Mesodermal cell (in vitro differentiated cells): Measurements from ENCODE around the gene FHOD3.

Experiments
- H3K27ac ChIP-seq: 2 replicates; pipeline ENCODE4 v1.7.0; 2013; ENCODE audit warnings: mild to moderate bottlenecking, low read depth, low read length, moderate library complexity; ENCODE audit not compliant: severe bottlenecking
- H3K36me3 ChIP-seq: 2 replicates; pipeline ENCODE4 v1.7.1; 2013; ENCODE audit warnings: mild to moderate bottlenecking, low read length, moderate library complexity; ENCODE audit not compliant: control insufficient read depth, insufficient read depth
- H3K4me1 ChIP-seq: one replicate; pipeline ENCODE4 v1.7.1; 2013; ENCODE audit warnings: mild to moderate bottlenecking, low read length; ENCODE audit not compliant: insufficient read depth, control insufficient read depth, poor library complexity, severe bottlenecking
- H3K4me3 ChIP-seq: 2 replicates; pipeline ENCODE4 v1.7.0; 2013; ENCODE audit warnings: low read length, control low read depth, mild to moderate bottlenecking; ENCODE audit not compliant: insufficient read depth, poor library complexity, severe bottlenecking; ENCODE audit errors: extremely low read depth
- H3K9me3 ChIP-seq: 2 replicates; pipeline ENCODE4 v1.7.1; 2013; ENCODE audit warnings: mild to moderate bottlenecking, low read length, moderate library complexity; ENCODE audit not compliant: control insufficient read depth
- WGBS, 2 experiments: methylation state at CpG; one replicate each; pipeline ENCODE4 v1.1.5; 2013; ENCODE audit warnings: missing lambda C conversion rate in 2 of 2; ENCODE audit not compliant: insufficient coverage in 2 of 2; 5-methylcytosine and 5-hydroxymethylcytosine counted together

Gene FHOD3

GRCh38 chr18:36516726-36517125, 219.2 kb downstream of the FHOD3 start:
- no peaks in the 10 kb centered on the region for H3K9me3 ChIP-seq
- no peak overlapping the region for H3K4me3 ChIP-seq
- H3K4me1 ChIP-seq = no peaks in the 10 kb centered on the region
- WGBS, 2 experiments = 71 to 77% methylated on average over 1 of the region's 2 CpGs
- H3K36me3 ChIP-seq = no peaks in the 10 kb centered on the region
- no peak overlapping the region for H3K27ac ChIP-seq

- Histone ChIP-seq H3K9me3 (no peaks in the 10 kb centered on the region), H3K36me3 (no peaks in the 10 kb centered on the region), H3K4me3 (no peak overlapping the region), H3K27ac (no peak overlapping the region), H3K4me1 (no peaks in the 10 kb centered on the region)
- 64 to 68% methylated on average over 2 to 3 of the region's 3 CpGs for WGBS, 2 experiments
Measured at GRCh38 chr18:36518839-36519238, 221.3 kb downstream of the FHOD3 start.

- no peaks in the 10 kb centered on the region for H3K36me3 ChIP-seq
- WGBS, 2 experiments = 83 to 90% methylated on average over 1 to 3 of the region's 3 CpGs
- no peak overlapping the region for H3K27ac ChIP-seq
Measured at GRCh38 chr18:36519358-36519757, 221.8 kb downstream of the FHOD3 start.

GRCh38 chr18:36522509-36522908, 225.0 kb downstream of the FHOD3 start:
- Histone ChIP-seq H3K27ac (no peak overlapping the region), H3K4me1 (no peaks in the 10 kb centered on the region), H3K9me3 (no peaks in the 10 kb centered on the region), H3K36me3 (no peaks in the 10 kb centered on the region), H3K4me3 (no peak overlapping the region)
- WGBS, 2 experiments = 67 to 82% methylated on average over 1 of the region's 1 CpG

More at GRCh38 chr18:36519358-36519757, 221.8 kb downstream of the FHOD3 start:
- no peaks in the 10 kb centered on the region for H3K4me1 ChIP-seq
- H3K9me3 ChIP-seq = no peaks in the 10 kb centered on the region
- no peak overlapping the region for H3K4me3 ChIP-seq

GRCh38 chr18:36525913-36526312, 228.4 kb downstream of the FHOD3 start:
- Histone ChIP-seq H3K27ac (no peak overlapping the region), H3K9me3 (no peaks in the 10 kb centered on the region), H3K4me3 (no peak overlapping the region), H3K4me1 (no peaks in the 10 kb centered on the region), H3K36me3 (no peaks in the 10 kb centered on the region)
- WGBS, 2 experiments = no CpG with 5 or more reads among the region's 3 CpGs

DNA sequence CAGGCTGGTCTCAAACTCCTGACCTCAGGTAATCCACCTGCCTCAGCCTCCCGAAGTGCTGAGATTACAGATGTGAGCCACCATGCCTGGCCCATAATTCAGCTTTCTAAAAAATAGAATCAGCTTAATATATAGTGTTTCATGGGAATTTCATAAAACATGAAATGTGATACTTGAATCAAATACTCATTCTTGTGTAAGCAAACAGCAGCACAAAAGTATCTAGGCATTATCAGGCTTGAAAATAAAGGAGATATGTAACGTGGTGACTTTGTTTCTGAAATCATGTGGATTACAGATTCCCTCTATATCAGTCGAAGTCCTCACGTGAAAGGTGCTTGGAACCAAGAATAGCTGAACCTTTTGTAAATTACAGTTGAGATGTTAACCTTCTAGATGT, 229.1 kb downstream of the FHOD3 start:
- H3K36me3 ChIP-seq = no peaks in the 10 kb centered on the region
- no peak overlapping the region for H3K27ac ChIP-seq
- H3K9me3 ChIP-seq = no peaks in the 10 kb centered on the region
- no peaks in the 10 kb centered on the region for H3K4me1 ChIP-seq
- H3K4me3 ChIP-seq = no peak overlapping the region
- 85% methylated on average over 2 of the region's 4 CpGs; no CpG with 5 or more reads in 1 of the 2 experiments for WGBS, 2 experiments

DNA sequence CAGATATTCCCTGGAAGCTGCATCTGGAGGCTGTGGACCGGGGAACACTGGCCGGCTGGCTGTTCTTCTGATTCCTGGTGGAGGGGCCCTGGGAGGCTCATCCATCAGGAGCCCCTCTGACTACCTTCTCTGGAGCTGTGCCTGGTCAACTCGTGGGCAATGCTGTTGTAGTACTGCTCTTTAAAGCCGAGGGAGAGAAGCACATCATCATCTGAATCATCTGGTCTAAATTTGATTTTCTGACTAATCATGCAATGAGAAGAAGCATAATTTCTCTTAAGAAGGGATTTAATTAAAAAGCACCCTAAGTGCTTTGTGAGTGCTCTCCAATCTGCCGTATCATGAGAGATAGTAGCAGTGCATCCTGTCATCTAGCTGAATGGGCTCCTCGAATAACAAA, 229.5 kb downstream of the FHOD3 start:
- Histone ChIP-seq H3K4me3 (no peak overlapping the region), H3K4me1 (no peaks in the 10 kb centered on the region), H3K36me3 (no peaks in the 10 kb centered on the region), H3K9me3 (no peaks in the 10 kb centered on the region), H3K27ac (no peak overlapping the region)
- WGBS, 2 experiments = 92 to 94% methylated on average over 5 to 6 of the region's 6 CpGs

- Histone ChIP-seq H3K4me1 (no peaks in the 10 kb centered on the region), H3K36me3 (no peaks in the 10 kb centered on the region), H3K4me3 (no peak overlapping the region), H3K27ac (no peak overlapping the region), H3K9me3 (no peaks in the 10 kb centered on the region)
- WGBS, 2 experiments = 89% methylated on average over 1 of the region's 2 CpGs; no CpG with 5 or more reads in 1 of the 2 experiments
Measured at GRCh38 chr18:36527740-36528455, 230.4 kb downstream of the FHOD3 start.

- H3K36me3 ChIP-seq = no peaks in the 10 kb centered on the region
- no peak overlapping the region for H3K27ac ChIP-seq
- 93 to 94% methylated on average over 4 to 7 of the region's 8 CpGs for WGBS, 2 experiments
- H3K4me3 ChIP-seq = no peak overlapping the region
- H3K9me3 ChIP-seq = no peaks in the 10 kb centered on the region
- H3K4me1 ChIP-seq = no peaks in the 10 kb centered on the region
Measured at GRCh38 chr18:36529747-36530146, 232.2 kb downstream of the FHOD3 start.

DNA sequence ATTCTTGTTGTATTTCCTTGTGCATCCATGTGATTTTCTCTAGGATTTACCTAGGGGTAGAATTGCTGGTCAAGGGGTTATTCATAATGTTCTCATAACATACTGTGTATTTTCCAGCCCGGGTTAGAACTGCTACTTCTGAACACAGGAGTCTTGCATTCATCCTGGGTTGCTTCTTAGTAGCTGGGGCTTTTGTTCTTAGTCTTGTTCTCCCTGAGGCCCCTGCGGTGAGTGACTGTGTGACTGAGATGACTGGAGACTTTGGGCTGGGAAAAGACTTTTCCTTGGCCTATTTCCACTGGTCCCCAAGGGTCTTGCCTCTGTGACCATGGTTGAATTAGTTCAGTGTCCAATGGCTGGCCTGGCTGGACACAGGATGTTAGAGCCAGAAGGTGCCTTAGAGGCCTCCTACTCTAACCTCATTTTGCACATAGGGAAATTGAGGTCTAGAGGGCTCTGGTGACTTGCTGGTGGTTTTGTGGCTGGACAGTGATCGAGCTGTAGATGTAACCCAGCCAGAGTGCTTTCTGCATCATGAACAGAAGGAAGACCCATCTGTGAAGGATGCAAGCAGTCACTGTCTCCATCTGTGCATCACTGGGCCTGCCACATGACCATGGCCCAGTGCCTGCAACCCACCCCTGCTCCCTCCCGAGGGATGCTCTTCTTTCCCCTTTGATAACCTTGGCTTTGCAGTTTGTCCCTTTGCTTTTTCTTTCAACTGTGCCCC, 233.3 kb downstream of the FHOD3 start:
- Histone ChIP-seq H3K27ac (no peak overlapping the region), H3K4me1 (no peaks in the 10 kb centered on the region), H3K9me3 (no peaks in the 10 kb centered on the region), H3K4me3 (no peak overlapping the region), H3K36me3 (no peaks in the 10 kb centered on the region)
- 65 to 100% methylated on average over 3 of the region's 4 CpGs for WGBS, 2 experiments

DNA sequence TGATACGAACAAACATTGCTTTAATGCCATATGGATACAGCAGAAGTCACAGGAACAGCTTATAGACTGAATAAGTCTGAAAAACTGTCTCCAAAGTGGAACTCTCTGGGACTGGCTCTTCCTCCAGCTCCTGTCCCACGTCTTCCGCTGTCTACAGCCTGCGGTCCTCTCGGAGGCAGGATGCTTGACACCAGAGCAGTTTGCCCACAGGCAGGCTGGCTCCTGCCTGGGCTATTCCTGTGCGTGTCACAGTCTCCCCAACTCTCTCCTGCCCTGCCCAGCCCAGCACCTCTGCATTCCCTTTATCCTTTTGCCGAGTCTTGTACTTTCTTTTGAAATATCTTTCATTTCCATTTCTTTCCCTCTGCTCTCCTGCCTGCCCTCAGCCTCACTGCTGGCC, 234.1 kb downstream of the FHOD3 start:
- WGBS, 2 experiments = 91 to 96% methylated on average over 7 of the region's 7 CpGs
- no peak overlapping the region for H3K27ac ChIP-seq
- no peak overlapping the region for H3K4me3 ChIP-seq
- no peaks in the 10 kb centered on the region for H3K9me3 ChIP-seq
- no peaks in the 10 kb centered on the region for H3K4me1 ChIP-seq
- no peaks in the 10 kb centered on the region for H3K36me3 ChIP-seq
